Measurements from ENCODE around the gene XG.

DNA sequence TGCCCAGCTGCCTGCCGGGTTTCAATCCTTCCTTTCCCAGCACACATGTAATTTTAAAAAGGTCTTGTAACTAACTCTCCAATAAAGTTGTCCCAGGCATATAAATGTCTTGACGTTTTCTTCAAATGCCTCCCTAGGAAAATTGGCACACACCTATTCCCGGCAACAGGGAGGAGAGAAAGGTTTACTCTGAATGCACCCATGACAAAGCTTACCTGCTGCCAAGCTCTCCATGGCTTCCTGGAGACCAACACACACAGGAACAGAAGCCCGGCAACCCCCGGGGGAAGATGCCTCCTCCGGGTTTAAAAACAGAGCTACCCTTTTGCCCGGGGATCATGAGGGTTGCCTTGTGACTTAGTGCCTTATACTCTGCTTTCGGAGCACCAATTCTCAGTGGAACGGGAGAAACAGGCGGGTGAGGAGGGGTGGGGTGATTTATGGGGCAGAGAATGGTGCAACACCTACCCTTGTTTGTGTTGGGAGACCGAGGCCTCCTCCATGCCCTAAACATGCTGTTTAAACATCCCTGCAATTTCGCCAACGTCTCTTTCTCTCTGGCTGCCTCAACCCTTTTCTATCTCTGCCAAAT, 72.1 kb downstream of the XG start:
- TF ChIP-seq, protein P1, sequence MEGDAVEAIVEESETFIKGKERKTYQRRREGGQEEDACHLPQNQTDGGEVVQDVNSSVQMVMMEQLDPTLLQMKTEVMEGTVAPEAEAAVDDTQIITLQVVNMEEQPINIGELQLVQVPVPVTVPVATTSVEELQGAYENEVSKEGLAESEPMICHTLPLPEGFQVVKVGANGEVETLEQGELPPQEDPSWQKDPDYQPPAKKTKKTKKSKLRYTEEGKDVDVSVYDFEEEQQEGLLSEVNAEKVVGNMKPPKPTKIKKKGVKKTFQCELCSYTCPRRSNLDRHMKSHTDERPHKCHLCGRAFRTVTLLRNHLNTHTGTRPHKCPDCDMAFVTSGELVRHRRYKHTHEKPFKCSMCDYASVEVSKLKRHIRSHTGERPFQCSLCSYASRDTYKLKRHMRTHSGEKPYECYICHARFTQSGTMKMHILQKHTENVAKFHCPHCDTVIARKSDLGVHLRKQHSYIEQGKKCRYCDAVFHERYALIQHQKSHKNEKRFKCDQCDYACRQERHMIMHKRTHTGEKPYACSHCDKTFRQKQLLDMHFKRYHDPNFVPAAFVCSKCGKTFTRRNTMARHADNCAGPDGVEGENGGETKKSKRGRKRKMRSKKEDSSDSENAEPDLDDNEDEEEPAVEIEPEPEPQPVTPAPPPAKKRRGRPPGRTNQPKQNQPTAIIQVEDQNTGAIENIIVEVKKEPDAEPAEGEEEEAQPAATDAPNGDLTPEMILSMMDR (IDR thresholded peaks at IDR 0.05; ENCODE audit: low read length) = no peak
- no peak for TF ChIP-seq EZH2 (IDR thresholded peaks at IDR 0.05; ENCODE audit: borderline replicate concordance, low read length)

Data from OCI-LY1 (cell line).